ENCODE data around the gene MOK.

MOK gene

GRCh38 chr14:102222751-102223150 is 82.2 kb downstream of the MOK start:
- DNase-seq = no peak

- DNase-seq = no peak
These were observed 82.9 kb downstream of the MOK start for GRCh38 chr14:102222009-102222575.

- DNase-seq = no peak
These were observed 83.9 kb downstream of the MOK start for GRCh38 chr14:102221026-102221425.

GRCh38 chr14:102220031-102220430 is 84.9 kb downstream of the MOK start:
- DNase-seq = no peak

GRCh38 chr14:102219316-102219715 is 85.6 kb downstream of the MOK start:
- no peak for DNase-seq

GRCh38 chr14:102218688-102219087 is 86.3 kb downstream of the MOK start:
- DNase-seq = no peak

GRCh38 chr14:102217987-102218421 is 87.0 kb downstream of the MOK start:
- DNase-seq = no peak

- no peak for DNase-seq
These were observed 87.6 kb downstream of the MOK start for GRCh38 chr14:102217399-102217798.

GRCh38 chr14:102215576-102216250 is 89.3 kb downstream of the MOK start:
- DNase-seq = no peak

- DNase-seq = no peak
These were observed 89.9 kb downstream of the MOK start for GRCh38 chr14:102215071-102215470.

GRCh38 chr14:102213984-102214658 is 90.8 kb downstream of the MOK start:
- DNase-seq = no peak

- DNase-seq = no peak
These were observed 91.5 kb downstream of the MOK start for GRCh38 chr14:102213470-102213869.

GRCh38 chr14:102212845-102213244 is 92.1 kb downstream of the MOK start:
- DNase-seq = no peak

GRCh38 chr14:102212356-102212755 is 92.6 kb downstream of the MOK start:
- DNase-seq = no peak

GRCh38 chr14:102211240-102211639 is 93.7 kb downstream of the MOK start:
- DNase-seq = no peak

- DNase-seq = no peak
These were observed 94.4 kb downstream of the MOK start for GRCh38 chr14:102210421-102211042.

- no peak for DNase-seq
These were observed 95.6 kb downstream of the MOK start for GRCh38 chr14:102209224-102209966.

GRCh38 chr14:102208741-102209140 is 96.2 kb downstream of the MOK start:
- DNase-seq = no peak

GRCh38 chr14:102207831-102208365 is 97.1 kb downstream of the MOK start:
- DNase-seq = no peak

GRCh38 chr14:102206918-102207317 is 98.0 kb downstream of the MOK start:
- no peak for DNase-seq

- no peak for DNase-seq
These were observed 99.4 kb downstream of the MOK start for GRCh38 chr14:102205560-102205959.

GRCh38 chr14:102203382-102203781 is 101.6 kb downstream of the MOK start:
- no peak for DNase-seq

- DNase-seq = no peak
These were observed 102.0 kb downstream of the MOK start for GRCh38 chr14:102202944-102203343.
